Measurements from ENCODE around the gene ERC2.

ERC2 gene

GRCh38 chr3:55541456-55541855 is 926.8 kb downstream of the ERC2 start:
- TF ChIP-seq CTCF (IDR thresholded peaks at IDR 0.05), result no peak

- no peak for TF ChIP-seq CTCF (IDR thresholded peaks at IDR 0.05)
Observed at GRCh38 chr3:55541016-55541415, 927.3 kb downstream of the ERC2 start.

GRCh38 chr3:55540579-55540978 is 927.7 kb downstream of the ERC2 start:
- no peak for TF ChIP-seq CTCF (IDR thresholded peaks at IDR 0.05)

GRCh38 chr3:55538158-55538557 is 930.1 kb downstream of the ERC2 start:
- TF ChIP-seq CTCF (IDR thresholded peaks at IDR 0.05), result no peak

GRCh38 chr3:55537563-55537962 is 930.7 kb downstream of the ERC2 start:
- TF ChIP-seq CTCF (IDR thresholded peaks at IDR 0.05), result no peak

- TF ChIP-seq CTCF (IDR thresholded peaks at IDR 0.05), result no peak
Observed at GRCh38 chr3:55537129-55537528, 931.1 kb downstream of the ERC2 start.

GRCh38 chr3:55534876-55535275 is 933.4 kb downstream of the ERC2 start:
- no peak for TF ChIP-seq CTCF (IDR thresholded peaks at IDR 0.05)

GRCh38 chr3:55532806-55533205 is 935.5 kb downstream of the ERC2 start:
- no peak for TF ChIP-seq CTCF (IDR thresholded peaks at IDR 0.05)
